Kidney epithelial cell (primary cell): ENCODE results near the gene ECT2L. TPM values are rescaled to one million over a fixed set of nuclear protein-coding genes. Genes with fewer than 3 reads are reported as not detected.

ENCODE experiments used
- DNase-seq: peaks from one replicate; pipeline ENCODE4 v3.0.0-alpha.2; 2010; ENCODE audit warnings: low read depth
- H3K27me3 ChIP-seq: 2 replicates; pipeline ENCODE4 v1.6.0; 2011; ENCODE audit warnings: low read length; ENCODE audit not compliant: control insufficient read depth, insufficient read depth
- H3K36me3 ChIP-seq: 2 replicates; pipeline ENCODE4 v1.5.1; 2011; ENCODE audit warnings: low read length; ENCODE audit not compliant: control insufficient read depth, insufficient read depth
- H3K4me3 ChIP-seq: 2 replicates; pipeline ENCODE4 v1.5.1; 2011; ENCODE audit warnings: low read depth, mild to moderate bottlenecking, control low read depth, low read length
- total RNA-seq: library from RNA; depleted of rRNA; stranded (reverse); fragments of >200 nt; gene quantifications from 2 replicates; pipeline ENCODE4 v1.2.3, GENCODE V29; 2015
- TF ChIP-seq, protein P1 (sequence below): IDR thresholded peaks from 2 replicates; pipeline ENCODE4 v1.5.1; 2011; ENCODE audit warnings: mild to moderate bottlenecking, moderate library complexity, low read length, control low read depth, inconsistent platforms; ENCODE audit not compliant: insufficient read depth, poor library complexity, severe bottlenecking

Gene ECT2L
- total RNA-seq, 1 donor from 2014 or later: not detected

DNA sequence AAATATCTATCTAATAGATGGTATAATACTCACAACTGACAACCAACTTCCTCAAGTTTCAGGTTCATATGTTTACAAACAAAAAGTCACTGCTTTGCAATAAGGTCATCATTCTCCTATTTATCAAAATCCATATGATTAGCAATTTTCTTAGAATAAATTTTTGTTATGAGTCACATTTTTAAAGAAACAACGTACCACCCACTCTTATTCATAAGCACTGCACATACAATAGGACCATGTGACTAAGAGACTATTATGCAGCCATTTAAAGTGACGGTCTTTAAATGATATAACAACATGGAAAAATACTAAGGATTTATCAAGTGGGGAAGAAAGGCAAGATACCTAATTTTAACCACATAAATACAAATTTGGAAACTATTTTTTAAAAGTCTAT lies 152.1 kb downstream of the ECT2L start:
- TF ChIP-seq, protein P1, sequence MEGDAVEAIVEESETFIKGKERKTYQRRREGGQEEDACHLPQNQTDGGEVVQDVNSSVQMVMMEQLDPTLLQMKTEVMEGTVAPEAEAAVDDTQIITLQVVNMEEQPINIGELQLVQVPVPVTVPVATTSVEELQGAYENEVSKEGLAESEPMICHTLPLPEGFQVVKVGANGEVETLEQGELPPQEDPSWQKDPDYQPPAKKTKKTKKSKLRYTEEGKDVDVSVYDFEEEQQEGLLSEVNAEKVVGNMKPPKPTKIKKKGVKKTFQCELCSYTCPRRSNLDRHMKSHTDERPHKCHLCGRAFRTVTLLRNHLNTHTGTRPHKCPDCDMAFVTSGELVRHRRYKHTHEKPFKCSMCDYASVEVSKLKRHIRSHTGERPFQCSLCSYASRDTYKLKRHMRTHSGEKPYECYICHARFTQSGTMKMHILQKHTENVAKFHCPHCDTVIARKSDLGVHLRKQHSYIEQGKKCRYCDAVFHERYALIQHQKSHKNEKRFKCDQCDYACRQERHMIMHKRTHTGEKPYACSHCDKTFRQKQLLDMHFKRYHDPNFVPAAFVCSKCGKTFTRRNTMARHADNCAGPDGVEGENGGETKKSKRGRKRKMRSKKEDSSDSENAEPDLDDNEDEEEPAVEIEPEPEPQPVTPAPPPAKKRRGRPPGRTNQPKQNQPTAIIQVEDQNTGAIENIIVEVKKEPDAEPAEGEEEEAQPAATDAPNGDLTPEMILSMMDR: no peak

DNA sequence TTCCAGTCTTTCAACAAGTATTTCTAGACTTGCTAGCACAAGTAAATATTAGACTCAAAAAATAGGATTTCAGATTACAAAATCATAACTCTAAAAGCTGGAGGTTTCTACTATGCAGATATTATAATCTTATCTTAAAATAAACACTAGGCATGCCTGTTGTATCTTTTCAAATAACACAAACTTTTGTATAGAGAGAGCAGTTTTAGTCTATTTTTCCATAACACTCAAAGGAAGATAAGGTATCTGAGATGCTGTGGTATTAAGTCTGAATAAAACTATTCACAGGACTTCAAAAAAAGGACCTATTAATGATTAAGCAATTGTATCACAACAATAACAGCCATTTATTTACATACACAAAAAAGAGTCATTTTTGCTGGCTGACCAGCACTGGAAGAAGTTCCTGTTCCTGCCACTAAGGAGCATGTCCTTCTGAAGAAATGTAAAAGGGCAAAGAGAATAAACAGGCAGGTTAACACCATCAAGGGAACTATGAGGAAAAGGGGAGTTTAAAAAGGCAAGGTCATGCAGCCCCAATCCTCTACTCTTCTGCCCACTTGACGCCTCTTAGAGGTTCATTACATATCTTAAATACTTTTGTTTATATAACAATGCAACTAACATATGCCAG lies 152.8 kb downstream of the ECT2L start:
- no peak for DNase-seq
- H3K27me3 ChIP-seq: no peaks in the 10 kb centered on the region
- TF ChIP-seq, protein P1: no peak

More for the DNA sequence above, 152.1 kb downstream of the ECT2L start:
- H3K4me3 ChIP-seq: no peak overlapping the region
- DNase-seq: no peak
- H3K36me3 ChIP-seq: no peaks in the 10 kb centered on the region
- H3K27me3 ChIP-seq: no peaks in the 10 kb centered on the region

DNA sequence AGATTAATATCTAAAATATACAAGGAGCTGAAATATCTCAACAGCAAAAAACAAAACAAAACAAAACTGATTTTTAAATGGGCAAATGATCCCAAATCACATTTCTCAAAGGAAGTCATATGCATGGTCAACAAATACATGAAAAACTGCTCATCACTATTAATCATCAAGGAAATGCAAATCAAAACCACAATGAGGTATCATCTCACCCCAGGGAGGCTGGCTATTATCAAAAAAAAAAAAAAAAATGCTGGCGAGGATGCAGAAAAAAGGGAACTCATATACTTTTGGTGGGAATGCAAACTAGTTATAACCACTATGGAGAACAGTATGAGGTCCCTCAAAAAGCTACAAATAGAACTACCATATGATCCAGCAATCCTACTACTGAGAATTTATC lies 157.6 kb downstream of the ECT2L start:
- H3K36me3 ChIP-seq: no peaks in the 10 kb centered on the region
- no peak overlapping the region for H3K4me3 ChIP-seq
- no peak for DNase-seq
- TF ChIP-seq, protein P1: no peak
- no peaks in the 10 kb centered on the region for H3K27me3 ChIP-seq

More for the DNA sequence above, 152.8 kb downstream of the ECT2L start:
- no peak overlapping the region for H3K4me3 ChIP-seq
- H3K36me3 ChIP-seq: no peaks in the 10 kb centered on the region

Other genes with a start within 250 kb of the ECT2L start
- gene CCDC28A, start 22.3 kb upstream of the ECT2L start, total RNA-seq: 12.5 and 15.3 TPM in 2 replicates
- gene REPS1, start 192.2 kb downstream of the ECT2L start, total RNA-seq: 37.9 and 40.7 TPM in 2 replicates
- 113 and 119 TPM in 2 replicates for gene ABRACL, start 232.7 kb downstream of the ECT2L start, total RNA-seq